K562 (cell line): ENCODE data around the gene NRARP. TPM values are rescaled to one million over a fixed set of nuclear protein-coding genes. Genes with fewer than 3 reads are reported as not detected.

Experiments
- BCOR ChIP-seq: fragments of 450-650 bp; IDR thresholded peaks from 2 replicates; pipeline ENCODE4 v1.6.1; 2016
- BRF1 ChIP-seq: IDR thresholded peaks from 3 replicates; pipeline ENCODE4 v1.6.1; 2011; ENCODE audit warnings: borderline replicate concordance, mild to moderate bottlenecking; ENCODE audit not compliant: insufficient read length; ENCODE audit errors: extremely low read depth
- FOXA3 ChIP-seq, 2 experiments: fragments of 450-650 bp in 1 of 2; sonication (generic) in 1 of 2; formaldehyde crosslinking; IDR thresholded peaks in 1 of 2; conservative IDR thresholded peaks in 1 of 2; 2 replicates each; pipeline versions ENCODE4 v1.4.0 to v1.8.0; 2020 to 2022; ENCODE audit warnings: mild to moderate bottlenecking in 2 of 2, missing genetic modification reagents in 1 of 2
- FOXM1 ChIP-seq, 2 experiments: fragments of 450-650 bp in 1 of 2; sonication (generic) in 1 of 2; formaldehyde crosslinking in 1 of 2; IDR thresholded peaks; 2 replicates each; pipeline versions ENCODE4 v1.6.1 to v1.9.0; 2017 to 2022; ENCODE audit warnings: low read depth in 2 of 2, mild to moderate bottlenecking in 2 of 2, missing genetic modification reagents in 1 of 2, moderate library complexity in 1 of 2
- NELFE ChIP-seq: IDR thresholded peaks from 2 replicates; pipeline ENCODE4 v1.6.1; 2011; ENCODE audit warnings: mild to moderate bottlenecking; ENCODE audit not compliant: insufficient read depth, insufficient read length
- NR2F6 ChIP-seq: fragments of 450-650 bp; formaldehyde crosslinking; IDR thresholded peaks from 2 replicates; pipeline ENCODE4 v1.4.0; 2020; ENCODE audit warnings: mild to moderate bottlenecking
- SIN3A ChIP-seq, 2 experiments: fragments of 150-350 bp in 1 of 2; IDR thresholded peaks; 2 replicates each; pipeline ENCODE4 v1.6.1; 2011 to 2016; ENCODE audit warnings: borderline replicate concordance in 2 of 2, low read depth in 2 of 2, low read length in 2 of 2, mild to moderate bottlenecking in 2 of 2, moderate library complexity in 2 of 2; ENCODE audit not compliant: control insufficient read depth in 1 of 2
- SOX6 ChIP-seq: fragments of 450-650 bp; IDR thresholded peaks from 2 replicates; pipeline ENCODE4 v1.6.1; 2014; ENCODE audit warnings: mild to moderate bottlenecking
- SPI1 ChIP-seq: IDR thresholded peaks from 2 replicates; pipeline ENCODE4 v1.6.1; 2011; ENCODE audit warnings: low read depth, low read length, control low read depth, borderline replicate concordance
- TEAD1 ChIP-seq, 2 experiments: fragments of 450-650 bp in 1 of 2; sonication (generic) in 1 of 2; formaldehyde crosslinking; IDR thresholded peaks; 2 replicates each; pipeline versions ENCODE4 v1.4.0 to v1.8.0; 2020 to 2022; ENCODE audit warnings: mild to moderate bottlenecking in 2 of 2, missing genetic modification reagents in 1 of 2
- TEAD4 ChIP-seq, 2 experiments: sonication (generic) in 1 of 2; formaldehyde crosslinking in 1 of 2; IDR thresholded peaks; 2 replicates each; pipeline versions ENCODE4 v1.6.1 to v1.8.0; 2012 to 2022; ENCODE audit warnings: borderline replicate concordance in 1 of 2, inconsistent platforms in 1 of 2, low read length in 1 of 2, mild to moderate bottlenecking in 1 of 2, missing genetic modification reagents in 1 of 2
- ZNF124 ChIP-seq: sonication (generic); formaldehyde crosslinking; IDR thresholded peaks from 2 replicates; pipeline ENCODE4 v1.8.1; 2022; ENCODE audit warnings: missing genetic modification reagents
- ZNF695 ChIP-seq: fragments of 450-650 bp; formaldehyde crosslinking; IDR thresholded peaks from 2 replicates; pipeline ENCODE4 v1.4.0; 2020; ENCODE audit warnings: mild to moderate bottlenecking, moderate library complexity
- polyA plus RNA-seq, 8 experiments: library from polyadenylated mRNA; depleted of rRNA in 4 of 8; stranded (reverse) in 5 of 8; unstranded in 3 of 8; fragments of >200 nt; fragmentation: Nextera tagmentation in 2 of 8; fragmentation: Illumina TruSeq in 1 of 8; extraction: Ambion mirVana in 2 of 8; extraction: Trizol in 1 of 8; gene quantifications; 2 replicates each; pipeline versions ENCODE4 v1.2.1 to v1.2.3, GENCODE V29; 2011 to 2014; ENCODE audit warnings: inconsistent platforms in 1 of 8, missing spikeins in 1 of 8
- total RNA-seq, 7 experiments: library from RNA; depleted of rRNA in 6 of 7; stranded (reverse); fragments of >200 nt in 6 of 7; fragmentation: Illumina TruSeq in 2 of 7; extraction: Trizol in 2 of 7; gene quantifications; 2 replicates each; pipeline versions ENCODE4 v1.2.1 to v1.2.3, GENCODE V29; 2011 to 2021; ENCODE audit warnings: low replicate concordance in 1 of 7
- TF ChIP-seq, protein P1 (sequence below): fragments of 250-450 bp; sonication (Bioruptor Pico); IDR thresholded peaks from 2 replicates; pipeline ENCODE4 v1.4.0; 2020; ENCODE audit warnings: mild to moderate bottlenecking, moderate library complexity
- TF ChIP-seq, protein P2 (sequence below): fragments of 250-450 bp; sonication (Bioruptor Pico); IDR thresholded peaks from 2 replicates; pipeline ENCODE4 v1.8.0; 2022; ENCODE audit warnings: inconsistent platforms, mild to moderate bottlenecking, moderate library complexity, borderline replicate concordance
- TF ChIP-seq, protein P3 (sequence below): fragments of 150-350 bp; conservative IDR thresholded peaks from 2 replicates; pipeline ENCODE4 v1.6.1; 2014; ENCODE audit warnings: low read length
- TF ChIP-seq, protein P4 (sequence below): fragments of 450-650 bp; IDR thresholded peaks from 2 replicates; pipeline ENCODE4 v1.6.1; 2016; ENCODE audit warnings: low read depth, mild to moderate bottlenecking, moderate library complexity

NRARP gene
- total and polyA plus RNA-seq, 9 of the 15 experiments (the other 6 are each of a cell fraction or from before 2014, with no cell fraction given): 2.0 to 24.5 (median 7.2) TPM; not detected in 2

DNA sequence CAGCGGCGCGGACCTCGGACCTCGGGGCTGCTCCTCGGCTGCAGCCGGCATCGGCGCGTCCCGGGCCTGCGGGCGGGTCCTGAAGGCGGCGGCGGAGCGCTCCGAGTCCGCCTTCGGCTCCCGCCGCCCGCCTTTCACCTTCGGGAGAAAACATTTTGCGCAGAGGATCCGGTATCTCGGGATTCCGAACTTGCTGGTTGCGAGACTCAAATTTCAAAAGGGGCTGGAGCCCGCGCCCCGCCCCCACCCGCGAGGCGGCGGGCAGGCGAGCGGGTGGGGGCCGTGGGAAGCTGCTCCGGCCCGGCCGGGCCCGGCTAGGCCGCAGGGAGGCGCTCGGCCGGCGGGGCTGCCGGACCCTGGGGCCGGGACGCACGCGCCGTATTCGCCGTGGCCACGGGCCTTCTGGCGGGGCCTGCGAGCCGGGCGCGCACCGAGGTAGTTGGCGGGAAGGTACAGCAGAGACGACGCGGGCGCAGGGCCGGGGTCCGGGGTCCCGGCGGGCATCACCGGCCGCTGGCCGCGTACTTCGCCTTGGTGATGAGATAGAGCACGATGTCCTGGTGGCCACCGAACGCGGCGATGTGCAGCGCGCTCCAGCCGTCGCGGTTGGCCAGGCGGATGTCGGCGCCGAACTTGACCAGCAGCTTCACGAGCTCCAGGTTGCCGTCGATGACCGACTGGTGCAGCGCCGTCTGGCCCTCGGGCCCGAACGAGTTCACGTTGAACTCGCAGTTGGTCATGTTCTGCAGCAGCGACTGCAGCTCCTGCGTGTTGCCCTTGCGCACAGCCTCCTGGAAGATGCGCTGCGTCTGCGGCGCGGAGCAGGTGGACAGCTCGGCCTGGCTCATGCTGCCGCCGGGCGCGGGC, 757 bp downstream of the NRARP start (continued):
- TF ChIP-seq, protein P1, sequence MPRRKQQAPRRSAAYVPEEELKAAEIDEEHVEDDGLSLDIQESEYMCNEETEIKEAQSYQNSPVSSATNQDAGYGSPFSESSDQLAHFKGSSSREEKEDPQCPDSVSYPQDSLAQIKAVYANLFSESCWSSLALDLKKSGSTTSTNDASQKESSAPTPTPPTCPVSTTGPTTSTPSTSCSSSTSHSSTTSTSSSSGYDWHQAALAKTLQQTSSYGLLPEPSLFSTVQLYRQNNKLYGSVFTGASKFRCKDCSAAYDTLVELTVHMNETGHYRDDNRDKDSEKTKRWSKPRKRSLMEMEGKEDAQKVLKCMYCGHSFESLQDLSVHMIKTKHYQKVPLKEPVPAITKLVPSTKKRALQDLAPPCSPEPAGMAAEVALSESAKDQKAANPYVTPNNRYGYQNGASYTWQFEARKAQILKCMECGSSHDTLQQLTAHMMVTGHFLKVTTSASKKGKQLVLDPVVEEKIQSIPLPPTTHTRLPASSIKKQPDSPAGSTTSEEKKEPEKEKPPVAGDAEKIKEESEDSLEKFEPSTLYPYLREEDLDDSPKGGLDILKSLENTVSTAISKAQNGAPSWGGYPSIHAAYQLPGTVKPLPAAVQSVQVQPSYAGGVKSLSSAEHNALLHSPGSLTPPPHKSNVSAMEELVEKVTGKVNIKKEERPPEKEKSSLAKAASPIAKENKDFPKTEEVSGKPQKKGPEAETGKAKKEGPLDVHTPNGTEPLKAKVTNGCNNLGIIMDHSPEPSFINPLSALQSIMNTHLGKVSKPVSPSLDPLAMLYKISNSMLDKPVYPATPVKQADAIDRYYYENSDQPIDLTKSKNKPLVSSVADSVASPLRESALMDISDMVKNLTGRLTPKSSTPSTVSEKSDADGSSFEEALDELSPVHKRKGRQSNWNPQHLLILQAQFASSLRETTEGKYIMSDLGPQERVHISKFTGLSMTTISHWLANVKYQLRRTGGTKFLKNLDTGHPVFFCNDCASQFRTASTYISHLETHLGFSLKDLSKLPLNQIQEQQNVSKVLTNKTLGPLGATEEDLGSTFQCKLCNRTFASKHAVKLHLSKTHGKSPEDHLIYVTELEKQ (CRISPR knock-in tag): no peak
- peak in 1 of 2 experiments; percentile 55; a peak in 1 of 4 replicates for TF ChIP-seq TEAD1 (CRISPR knock-in tag; IDR thresholded peaks at IDR 0.05)
- TF ChIP-seq NR2F6 (CRISPR knock-in tag): no peak
- peak in 1 of 2 experiments; percentile 43; a peak in 1 of 4 replicates for TF ChIP-seq FOXA3 (CRISPR knock-in tag; conservative IDR thresholded peaks at IDR 0.05 in 1 of 2, IDR thresholded peaks at IDR 0.05 in 1 of 2)
- no peak for TF ChIP-seq SPI1
- TF ChIP-seq, protein P2, sequence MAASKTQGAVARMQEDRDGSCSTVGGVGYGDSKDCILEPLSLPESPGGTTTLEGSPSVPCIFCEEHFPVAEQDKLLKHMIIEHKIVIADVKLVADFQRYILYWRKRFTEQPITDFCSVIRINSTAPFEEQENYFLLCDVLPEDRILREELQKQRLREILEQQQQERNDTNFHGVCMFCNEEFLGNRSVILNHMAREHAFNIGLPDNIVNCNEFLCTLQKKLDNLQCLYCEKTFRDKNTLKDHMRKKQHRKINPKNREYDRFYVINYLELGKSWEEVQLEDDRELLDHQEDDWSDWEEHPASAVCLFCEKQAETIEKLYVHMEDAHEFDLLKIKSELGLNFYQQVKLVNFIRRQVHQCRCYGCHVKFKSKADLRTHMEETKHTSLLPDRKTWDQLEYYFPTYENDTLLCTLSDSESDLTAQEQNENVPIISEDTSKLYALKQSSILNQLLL (CRISPR knock-in tag): no peak
- TF ChIP-seq NELFE: no peak
- no peak for TF ChIP-seq BRF1
- TF ChIP-seq ZNF695 (CRISPR knock-in tag): no peak
- TF ChIP-seq TEAD4 (IDR thresholded peaks at IDR 0.05; ENCODE audit: low read length): no peak
- peak; percentile 87 for TF ChIP-seq TEAD4 (CRISPR knock-in tag; IDR thresholded peaks at IDR 0.05; ENCODE audit: borderline replicate concordance)
- peak in 1 of 2 experiments; percentile 46; a peak in 1 of 4 replicates for TF ChIP-seq SIN3A (IDR thresholded peaks at IDR 0.05; ENCODE audit: borderline replicate concordance in 2 of 2, control insufficient read depth in 1 of 2, low read depth in 2 of 2, low read length in 2 of 2)
- TF ChIP-seq FOXM1 (IDR thresholded peaks at IDR 0.05; ENCODE audit: low read depth): no peak
- peak; percentile 73 for TF ChIP-seq FOXM1 (CRISPR knock-in tag; IDR thresholded peaks at IDR 0.05; ENCODE audit: low read depth)
- TF ChIP-seq, protein P3, sequence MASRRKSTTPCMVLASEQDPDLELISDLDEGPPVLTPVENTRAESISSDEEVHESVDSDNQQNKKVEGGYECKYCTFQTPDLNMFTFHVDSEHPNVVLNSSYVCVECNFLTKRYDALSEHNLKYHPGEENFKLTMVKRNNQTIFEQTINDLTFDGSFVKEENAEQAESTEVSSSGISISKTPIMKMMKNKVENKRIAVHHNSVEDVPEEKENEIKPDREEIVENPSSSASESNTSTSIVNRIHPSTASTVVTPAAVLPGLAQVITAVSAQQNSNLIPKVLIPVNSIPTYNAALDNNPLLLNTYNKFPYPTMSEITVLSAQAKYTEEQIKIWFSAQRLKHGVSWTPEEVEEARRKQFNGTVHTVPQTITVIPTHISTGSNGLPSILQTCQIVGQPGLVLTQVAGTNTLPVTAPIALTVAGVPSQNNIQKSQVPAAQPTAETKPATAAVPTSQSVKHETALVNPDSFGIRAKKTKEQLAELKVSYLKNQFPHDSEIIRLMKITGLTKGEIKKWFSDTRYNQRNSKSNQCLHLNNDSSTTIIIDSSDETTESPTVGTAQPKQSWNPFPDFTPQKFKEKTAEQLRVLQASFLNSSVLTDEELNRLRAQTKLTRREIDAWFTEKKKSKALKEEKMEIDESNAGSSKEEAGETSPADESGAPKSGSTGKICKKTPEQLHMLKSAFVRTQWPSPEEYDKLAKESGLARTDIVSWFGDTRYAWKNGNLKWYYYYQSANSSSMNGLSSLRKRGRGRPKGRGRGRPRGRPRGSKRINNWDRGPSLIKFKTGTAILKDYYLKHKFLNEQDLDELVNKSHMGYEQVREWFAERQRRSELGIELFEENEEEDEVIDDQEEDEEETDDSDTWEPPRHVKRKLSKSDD: no peak
- peak; percentile 68; the same call in 1 of the 2 replicates for TF ChIP-seq SOX6
- TF ChIP-seq, protein P4, sequence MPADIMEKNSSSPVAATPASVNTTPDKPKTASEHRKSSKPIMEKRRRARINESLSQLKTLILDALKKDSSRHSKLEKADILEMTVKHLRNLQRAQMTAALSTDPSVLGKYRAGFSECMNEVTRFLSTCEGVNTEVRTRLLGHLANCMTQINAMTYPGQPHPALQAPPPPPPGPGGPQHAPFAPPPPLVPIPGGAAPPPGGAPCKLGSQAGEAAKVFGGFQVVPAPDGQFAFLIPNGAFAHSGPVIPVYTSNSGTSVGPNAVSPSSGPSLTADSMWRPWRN: no peak
- peak; percentile 46; the same call in 1 of the 2 replicates for TF ChIP-seq BCOR
- TF ChIP-seq ZNF124: no peak
